B cell (primary cell): ENCODE measurements around the gene AUTS2. TPM values are rescaled to one million over a fixed set of nuclear protein-coding genes. Genes with fewer than 3 reads are reported as not detected.

ENCODE experiments used
- ATAC-seq: fragments of 200-7000 bp; cut with Tn5 transposase; one replicate; pipeline ENCODE4 v1.10.0; 2021; ENCODE audit warnings: low read depth, mild to moderate bottlenecking, moderate number of reproducible peaks, moderate library complexity
- CTCF ChIA-PET: fragments of 350-600 bp; sonication (Branson Sonifier 250); formaldehyde crosslinking; loops from one replicate; lab custom pipeline; 2021; ENCODE audit warnings: antibody characterized with exemption, inconsistent platforms; lab: Charles Lee
- POLR2A ChIA-PET: fragments of 350-600 bp; sonication (Branson Sonifier 250); formaldehyde crosslinking; loops from one replicate; lab custom pipeline; 2021; ENCODE audit warnings: antibody characterized with exemption; lab: Charles Lee
- DNase-seq: peaks from one replicate; pipeline ENCODE4 v3.0.0; 2013
- H2AFZ ChIP-seq: 2 replicates; pipeline ENCODE4 v1.6.1; 2012; ENCODE audit warnings: mild to moderate bottlenecking, low read depth, low read length; ENCODE audit not compliant: insufficient read depth, poor library complexity, severe bottlenecking
- H3K27ac ChIP-seq, 2 donors: 1 replicate in 1 of 2; 2 replicates in 1 of 2; pipeline ENCODE4 v1.5.1; 2012 to 2013; ENCODE audit warnings: low read length in 2 of 2, mild to moderate bottlenecking in 2 of 2, moderate library complexity in 1 of 2
- H3K27me3 ChIP-seq, 4 experiments: fragments of 200-600 bp in 1 of 4; sonication (generic) in 1 of 4; replicated peaks in 1 of 4; 1 replicate in 2 of 4; 2 replicates in 2 of 4; pipeline versions ENCODE4 v1.6.1 to v1.7.0; 2013 to 2016; ENCODE audit warnings: low read length in 3 of 4, mild to moderate bottlenecking in 2 of 4, mixed read lengths in 1 of 4, moderate library complexity in 1 of 4; ENCODE audit not compliant: insufficient read depth in 4 of 4, control insufficient read depth in 3 of 4; ENCODE audit errors: control extremely low read depth in 1 of 4
- H3K36me3 ChIP-seq, 2 experiments: replicated peaks in 1 of 2; 1 replicate in 1 of 2; 2 replicates in 1 of 2; pipeline versions ENCODE4 v1.6.1 to v1.7.1; 2013; ENCODE audit warnings: low read length in 1 of 2; ENCODE audit not compliant: insufficient read depth in 2 of 2, control insufficient read depth in 1 of 2; ENCODE audit errors: control extremely low read depth in 1 of 2, extremely low read depth in 1 of 2
- H3K4me1 ChIP-seq, 2 donors: fragments of 200-600 bp in 1 of 2; sonication (generic) in 1 of 2; 1 replicate in 1 of 2; 2 replicates in 1 of 2; pipeline versions ENCODE4 v1.5.1 to v1.6.1; 2013 to 2017; ENCODE audit warnings: low read length in 2 of 2; ENCODE audit not compliant: control insufficient read depth in 2 of 2, insufficient read depth in 2 of 2
- H3K4me2 ChIP-seq: replicated peaks from 2 replicates; pipeline ENCODE3; 2012; ENCODE audit warnings: mild to moderate bottlenecking, low read depth, low read length; ENCODE audit not compliant: poor library complexity, severe bottlenecking
- H3K4me3 ChIP-seq, 5 experiments: fragments of 200-600 bp in 1 of 5; sonication (generic) in 1 of 5; 1 replicate in 3 of 5; 2 replicates in 2 of 5; pipeline versions ENCODE4 v1.5.1 to v1.7.0; 2011 to 2016; ENCODE audit warnings: low read length in 4 of 5, mild to moderate bottlenecking in 4 of 5, low read depth in 2 of 5, control low read depth in 1 of 5, moderate library complexity in 1 of 5; ENCODE audit not compliant: insufficient read depth in 1 of 5; ENCODE audit errors: control extremely low read depth in 1 of 5, extremely low read depth in 1 of 5
- H3K79me2 ChIP-seq: fragments of 200-600 bp; sonication (generic); one replicate; pipeline ENCODE4 v1.6.0; 2016; ENCODE audit warnings: low read length; ENCODE audit not compliant: control insufficient read depth, insufficient read depth
- H3K9ac ChIP-seq: fragments of 200-600 bp; sonication (generic); 2 replicates; pipeline ENCODE4 v1.6.1; 2017; ENCODE audit warnings: mild to moderate bottlenecking, low read length, moderate library complexity
- H3K9me3 ChIP-seq, 3 donors: one replicate each; pipeline versions ENCODE4 v1.6.1 to v1.7.1; 2013; ENCODE audit warnings: low read length in 2 of 3; ENCODE audit not compliant: control insufficient read depth in 2 of 3, insufficient read depth in 1 of 3; ENCODE audit errors: control extremely low read depth in 1 of 3
- H4K20me1 ChIP-seq: 2 replicates; pipeline ENCODE4 v1.6.0; 2012; ENCODE audit warnings: mild to moderate bottlenecking, low read length; ENCODE audit not compliant: insufficient read depth, control insufficient read depth, poor library complexity, severe bottlenecking
- H3K27ac Mint-ChIP-seq: one replicate; pipeline ENCODE4 v1.8.0; 2021; ENCODE audit warnings: mixed read lengths
- H3K27me3 Mint-ChIP-seq: one replicate; pipeline ENCODE4 v1.8.0; 2021; ENCODE audit warnings: mixed read lengths
- H3K4me1 Mint-ChIP-seq: one replicate; pipeline ENCODE4 v1.8.0; 2021; ENCODE audit warnings: mixed read lengths
- H3K4me3 Mint-ChIP-seq: one replicate; pipeline ENCODE4 v1.8.0; 2021; ENCODE audit warnings: mixed read lengths
- H3K9me3 Mint-ChIP-seq: one replicate; pipeline ENCODE4 v1.8.0; 2022; ENCODE audit warnings: mixed read lengths; ENCODE audit not compliant: insufficient read depth
- CTCF ChIP-seq: fragments of 200-600 bp; IDR thresholded peaks from one replicate; pipeline ENCODE4 v1.8.0; 2022; ENCODE audit warnings: antibody characterized with exemption, mild to moderate bottlenecking
- EZH2 ChIP-seq: IDR thresholded peaks from 2 replicates; pipeline ENCODE4 v1.6.1; 2012; ENCODE audit warnings: borderline replicate concordance, low read depth, mild to moderate bottlenecking, moderate library complexity, low read length; ENCODE audit not compliant: insufficient read depth, poor library complexity, severe bottlenecking
- WGBS: methylation state at CpG from one replicate; pipeline ENCODE4 v1.1.5; 2013; ENCODE audit warnings: missing lambda C conversion rate; ENCODE audit not compliant: insufficient coverage; 5-methylcytosine and 5-hydroxymethylcytosine counted together
- intact Hi-C: fragments of 100-400 bp; cut with micrococcal nuclease; formaldehyde crosslinking; loops from one replicate; pipeline ENCODE4 v1.10.0; 2022
- polyA plus RNA-seq: library from polyadenylated mRNA; depleted of rRNA; stranded (reverse); fragments of >200 nt; gene quantifications from 2 replicates; pipeline ENCODE4 v1.2.3, GENCODE V29; 2012
- total RNA-seq, 2 donors: library from RNA; stranded (reverse); fragments of 120-200 nt in 1 of 2; gene quantifications; 1 replicate in 1 of 2; 2 replicates in 1 of 2; pipeline versions ENCODE4 v1.2.3 to v1.2.4, GENCODE V29; 2013 to 2022

The AUTS2 gene
- total and polyA plus RNA-seq, 2 donors (not counting 1 experiment from before 2014, with no cell fraction given) = 22.3 to 35.0 TPM

- no peak for ATAC-seq
- CTCF ChIA-PET = no interaction called here
- Mint-ChIP-seq H3K27ac (no peak overlapping the region), H3K4me3 (no peak overlapping the region), H3K4me1 (peaks cover 7% of the 10 kb centered on the region), H3K9me3 (no peaks in the 10 kb centered on the region), H3K27me3 (no peaks in the 10 kb centered on the region)
- intact Hi-C loops = no loop called here
- Histone ChIP-seq H3K4me2 (no peak overlapping the region), H3K4me3 (no peak overlapping the region), H2AFZ (no peak overlapping the region), H3K9me3 (no peaks in the 10 kb centered on the region), H3K27me3 (no peaks in the 10 kb centered on the region), H3K4me1 (no peaks in the 10 kb centered on the region), H3K79me2 (peaks cover 8% of the 10 kb centered on the region), H3K9ac (no peak overlapping the region), H4K20me1 (no peaks in the 10 kb centered on the region), H3K36me3 (no peaks in the 10 kb centered on the region), H3K27ac (no peak overlapping the region)
- DNase-seq = no peak
- 100% methylated on average over 1 of the region's 2 CpGs for WGBS
- no peak for TF ChIP-seq EZH2
- POLR2A ChIA-PET = no interaction called here
Observed at GRCh38 chr7:69615685-69616084, 17.4 kb downstream of the AUTS2 start.

GRCh38 chr7:69617364-69617763 lies 19.1 kb downstream of the AUTS2 start:
- Histone ChIP-seq H3K27me3 (no peaks in the 10 kb centered on the region), H3K4me3 (no peak overlapping the region), H3K79me2 (peaks cover 5% of the 10 kb centered on the region), H2AFZ (no peak overlapping the region), H3K9ac (no peak overlapping the region), H3K36me3 (no peaks in the 10 kb centered on the region), H3K9me3 (no peaks in the 10 kb centered on the region), H3K4me2 (no peak overlapping the region), H4K20me1 (no peaks in the 10 kb centered on the region), H3K4me1 (no peaks in the 10 kb centered on the region), H3K27ac (no peak overlapping the region)
- Mint-ChIP-seq H3K4me1 (peaks cover 6% of the 10 kb centered on the region), H3K4me3 (no peak overlapping the region), H3K27ac (no peak overlapping the region), H3K27me3 (no peaks in the 10 kb centered on the region), H3K9me3 (no peaks in the 10 kb centered on the region)
- POLR2A ChIA-PET = no interaction called here
- no peak for DNase-seq
- TF ChIP-seq CTCF = no peak
- no peak for TF ChIP-seq EZH2
- CTCF ChIA-PET = no interaction called here
- WGBS = 83% methylated on average over 2 of the region's 5 CpGs
- intact Hi-C loops = no loop called here
- no peak for ATAC-seq
